ENCODE measurements around the gene COX20. TPM values are rescaled to one million over a fixed set of nuclear protein-coding genes. Genes with fewer than 3 reads are reported as not detected.
"Not testable (repeated sequence)": the region's sequence is repeated elsewhere in the genome, so short reads cannot be mapped to it uniquely, and the experiment has no call there.

The COX20 gene
- total RNA-seq, 2 experiments from 2014 or later: 25.1 to 25.9 TPM

- Mint-ChIP-seq H3K27ac (no peak overlapping the region), H3K36me3 (no peaks in the 10 kb centered on the region), H3K27me3 (peaks cover 4% of the 10 kb centered on the region), H3K9me3 (no peaks in the 10 kb centered on the region), H3K4me3 (no peak overlapping the region), H3K4me1 (peaks cover 2% of the 10 kb centered on the region)
- ATAC-seq (ENCODE audit: low read depth) (no peak), DNase-seq (no peak)
- POLR2A ChIA-PET: no interaction called here
These were observed 32.8 kb upstream of the COX20 start for GRCh38 chr1:244802556-244803239.

- Mint-ChIP-seq H3K36me3 (no peaks in the 10 kb centered on the region), H3K27me3 (peaks cover 3% of the 10 kb centered on the region), H3K4me1 (peaks cover 2% of the 10 kb centered on the region), H3K9me3 (no peaks in the 10 kb centered on the region), H3K27ac (no peak overlapping the region), H3K4me3 (no peak overlapping the region)
- DNase-seq: no peak
- POLR2A ChIA-PET: no interaction called here
- no peak for ATAC-seq (ENCODE audit: low read depth)
These were observed 30.6 kb upstream of the COX20 start for GRCh38 chr1:244804841-244805240.

GRCh38 chr1:244807138-244807537 is 28.3 kb upstream of the COX20 start:
- Mint-ChIP-seq H3K4me3 (no peak overlapping the region), H3K27ac (no peak overlapping the region), H3K36me3 (no peaks in the 10 kb centered on the region), H3K27me3 (peaks cover 3% of the 10 kb centered on the region), H3K9me3 (no peaks in the 10 kb centered on the region), H3K4me1 (no peaks in the 10 kb centered on the region)
- ATAC-seq (ENCODE audit: low read depth) (no peak), DNase-seq (no peak)
- POLR2A ChIA-PET: no interaction called here

- H3K9me3 Mint-ChIP-seq: no peaks in the 10 kb centered on the region
- no peaks in the 10 kb centered on the region for H3K4me1 Mint-ChIP-seq
- ATAC-seq (ENCODE audit: low read depth) (no peak), DNase-seq (no peak)
- POLR2A ChIA-PET: no interaction called here
- no peaks in the 10 kb centered on the region for H3K36me3 Mint-ChIP-seq
- no peak overlapping the region for H3K27ac Mint-ChIP-seq
- H3K27me3 Mint-ChIP-seq: peaks cover 3% of the 10 kb centered on the region
- no peak overlapping the region for H3K4me3 Mint-ChIP-seq
These were observed 25.2 kb upstream of the COX20 start for GRCh38 chr1:244810221-244810620.

GRCh38 chr1:244813327-244813726 is 22.1 kb upstream of the COX20 start:
- Mint-ChIP-seq H3K4me3 (no peak overlapping the region), H3K4me1 (peaks cover 6% of the 10 kb centered on the region), H3K27ac (no peak overlapping the region), H3K36me3 (no peaks in the 10 kb centered on the region), H3K9me3 (no peaks in the 10 kb centered on the region), H3K27me3 (peaks cover 8% of the 10 kb centered on the region)
- POLR2A ChIA-PET: no interaction called here
- ATAC-seq (ENCODE audit: low read depth): no peak
- no peak for DNase-seq

GRCh38 chr1:244815600-244816099 is 19.8 kb upstream of the COX20 start:
- POLR2A ChIA-PET: no interaction called here

GRCh38 chr1:244817415-244817894 is 18.0 kb upstream of the COX20 start:
- no peak overlapping the region for H3K4me3 Mint-ChIP-seq
- peaks cover 10% of the 10 kb centered on the region for H3K27me3 Mint-ChIP-seq
- ATAC-seq (ENCODE audit: low read depth) (no peak), DNase-seq (no peak)
- peaks cover 6% of the 10 kb centered on the region for H3K4me1 Mint-ChIP-seq
- no peaks in the 10 kb centered on the region for H3K9me3 Mint-ChIP-seq
- POLR2A ChIA-PET: no interaction called here
- no peak overlapping the region for H3K27ac Mint-ChIP-seq
- no peaks in the 10 kb centered on the region for H3K36me3 Mint-ChIP-seq

More at GRCh38 chr1:244815600-244816099, 19.8 kb upstream of the COX20 start:
- no peak for ATAC-seq (ENCODE audit: low read depth)
- H3K9me3 Mint-ChIP-seq: no peaks in the 10 kb centered on the region
- peaks cover 6% of the 10 kb centered on the region for H3K4me1 Mint-ChIP-seq
- no peaks in the 10 kb centered on the region for H3K36me3 Mint-ChIP-seq
- H3K27ac Mint-ChIP-seq: no peak overlapping the region
- peak overlapping the region; percentile 25 for H3K4me3 Mint-ChIP-seq
- DNase-seq: no peak
- peaks cover 9% of the 10 kb centered on the region for H3K27me3 Mint-ChIP-seq

GRCh38 chr1:244820131-244820530 is 15.3 kb upstream of the COX20 start:
- H3K27me3 Mint-ChIP-seq: peaks cover 20% of the 10 kb centered on the region
- ATAC-seq (ENCODE audit: low read depth) (no peak), DNase-seq (no peak)
- no peaks in the 10 kb centered on the region for H3K9me3 Mint-ChIP-seq
- POLR2A ChIA-PET: no interaction called here
- H3K4me3 Mint-ChIP-seq: no peak overlapping the region
- H3K4me1 Mint-ChIP-seq: peaks cover 6% of the 10 kb centered on the region
- H3K36me3 Mint-ChIP-seq: no peaks in the 10 kb centered on the region
- no peak overlapping the region for H3K27ac Mint-ChIP-seq

- Mint-ChIP-seq H3K27me3 (peaks cover 14% of the 10 kb centered on the region), H3K36me3 (no peaks in the 10 kb centered on the region), H3K9me3 (no peaks in the 10 kb centered on the region), H3K27ac (no peak overlapping the region), H3K4me3 (no peak overlapping the region), H3K4me1 (no peaks in the 10 kb centered on the region)
- DNase-seq (no peak), ATAC-seq (ENCODE audit: low read depth) (no peak)
- POLR2A ChIA-PET: no interaction called here
These were observed 14.3 kb upstream of the COX20 start for GRCh38 chr1:244821134-244821533.

GRCh38 chr1:244822878-244823277 is 12.6 kb upstream of the COX20 start:
- peaks cover 13% of the 10 kb centered on the region for H3K27me3 Mint-ChIP-seq
- POLR2A ChIA-PET: interaction anchor here (0.7 kb wide), 1 partner anchor 94 kb away, joined by 5 read pairs; no protein-coding TSS in a partner anchor
- no peak overlapping the region for H3K27ac Mint-ChIP-seq
- ATAC-seq (ENCODE audit: low read depth) (no peak), DNase-seq (no peak)
- no peaks in the 10 kb centered on the region for H3K36me3 Mint-ChIP-seq
- no peaks in the 10 kb centered on the region for H3K9me3 Mint-ChIP-seq
- no peaks in the 10 kb centered on the region for H3K4me1 Mint-ChIP-seq
- H3K4me3 Mint-ChIP-seq: no peak overlapping the region

GRCh38 chr1:244826712-244827111 is 8.7 kb upstream of the COX20 start:
- Mint-ChIP-seq H3K9me3 (no peaks in the 10 kb centered on the region), H3K27ac (no peak overlapping the region), H3K4me1 (no peaks in the 10 kb centered on the region), H3K27me3 (peaks cover 11% of the 10 kb centered on the region), H3K36me3 (no peaks in the 10 kb centered on the region), H3K4me3 (no peak overlapping the region)
- no peak for DNase-seq
- ATAC-seq (ENCODE audit: low read depth): no peak
- POLR2A ChIA-PET: interaction anchor here (1.2 kb wide), 1 partner anchor 143 kb away, joined by 3 read pairs; a partner anchor contains a TSS

- no peak overlapping the region for H3K27ac Mint-ChIP-seq
- no peaks in the 10 kb centered on the region for H3K9me3 Mint-ChIP-seq
- POLR2A ChIA-PET: interaction anchor here (1.9 kb wide), 1 partner anchor 139 kb away, joined by 4 read pairs; a partner anchor contains a TSS
- DNase-seq (no peak), ATAC-seq (ENCODE audit: low read depth) (no peak)
- H3K27me3 Mint-ChIP-seq: no peaks in the 10 kb centered on the region
- H3K4me1 Mint-ChIP-seq: peaks cover 4% of the 10 kb centered on the region
- no peaks in the 10 kb centered on the region for H3K36me3 Mint-ChIP-seq
- no peak overlapping the region for H3K4me3 Mint-ChIP-seq
These were observed 4.8 kb upstream of the COX20 start for GRCh38 chr1:244830639-244831038.

- not testable (repeated sequence) for H3K27ac Mint-ChIP-seq; ATAC-seq (ENCODE audit: low read depth); H3K27me3 Mint-ChIP-seq; H3K36me3 Mint-ChIP-seq; DNase-seq; H3K9me3 Mint-ChIP-seq
- Mint-ChIP-seq H3K4me1 (peaks cover 18% of the 10 kb centered on the region), H3K4me3 (peak overlapping the region; percentile 89)
- POLR2A ChIA-PET: interaction anchor here (1.6 to 16.7 kb wide), 4 partner anchors 14 to 140 kb away, joined by 3 to 391 read pairs (median 24); partner anchors contain the start of gene HNRNPU
These were observed 2.2 kb upstream of the COX20 start for GRCh38 chr1:244833260-244833659.
